SH-SY5Y (cell line): Measurements from ENCODE around the gene MRPL24.

Source experiments
- GATA2 ChIP-seq: IDR thresholded peaks from 2 replicates; pipeline ENCODE4 v1.6.1; 2011; ENCODE audit warnings: mild to moderate bottlenecking, low read depth, low read length
- GATA3 ChIP-seq: IDR thresholded peaks from 2 replicates; pipeline ENCODE4 v1.6.1; 2011; ENCODE audit warnings: low read depth, mild to moderate bottlenecking, low read length, moderate library complexity

MRPL24 gene

DNA sequence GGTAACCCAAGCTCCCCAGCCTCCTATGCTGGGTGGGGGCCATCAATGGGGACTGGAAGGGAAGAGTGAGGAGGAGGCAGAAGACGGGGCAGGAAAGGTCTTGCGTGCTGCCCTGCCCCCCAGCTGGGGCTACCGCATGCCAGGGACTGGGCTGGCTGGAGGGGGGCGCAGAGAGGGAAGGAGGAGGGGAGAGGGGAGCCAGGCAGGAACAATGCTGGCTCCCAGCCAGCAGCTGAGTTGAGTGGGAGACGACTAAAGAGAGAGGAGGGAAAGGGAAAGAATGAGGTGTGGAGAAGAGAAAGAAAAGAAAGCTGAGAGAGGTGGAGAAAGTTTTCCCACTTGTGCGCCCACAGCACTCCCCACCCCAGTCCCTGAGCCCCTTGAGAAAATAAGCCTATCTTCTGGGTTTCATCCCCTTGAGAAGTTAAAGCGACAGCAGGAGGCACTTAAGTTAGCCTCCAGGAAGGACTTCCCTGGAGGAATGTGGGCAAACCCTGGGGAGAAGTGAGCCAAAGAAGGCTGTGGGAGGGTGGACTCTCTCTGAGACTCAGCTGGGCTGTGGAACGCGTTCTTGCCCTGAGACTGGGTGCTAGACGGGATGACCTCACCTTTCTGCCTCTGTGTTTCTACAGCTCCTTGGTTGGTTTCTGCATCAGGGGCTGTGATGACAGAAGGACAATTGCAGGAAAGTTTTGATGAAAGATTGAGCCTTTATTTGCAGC lies 50.8 kb downstream of the MRPL24 start:
- TF ChIP-seq GATA2, result no peak
- no peak for TF ChIP-seq GATA3

GRCh38 chr1:156689035-156689952 lies 51.6 kb downstream of the MRPL24 start:
- TF ChIP-seq GATA2 (no peak), GATA3 (no peak)
